ENCODE results near the gene CENPH.

CENPH gene

DNA sequence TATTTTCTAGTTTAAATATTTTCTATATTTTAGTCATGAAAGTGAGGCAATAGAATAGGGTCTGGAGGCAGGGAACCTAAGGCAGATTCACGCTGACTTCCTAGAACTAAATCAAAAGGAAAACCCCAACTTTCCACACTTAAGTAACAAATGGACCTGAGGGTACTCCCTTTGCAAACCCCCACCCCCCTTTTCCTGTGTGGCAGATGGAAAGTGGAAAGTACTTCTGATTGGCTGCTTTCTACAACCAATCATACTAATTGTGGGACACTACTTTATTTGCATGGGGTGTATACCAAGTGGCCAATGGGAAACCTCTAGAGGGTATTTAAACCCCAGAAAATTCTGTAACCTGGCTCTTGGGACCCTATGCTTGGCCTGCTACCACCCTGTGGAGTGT lies 4.8 kb upstream of the CENPH start:
- Histone ChIP-seq H3K27me3 (ENCODE audit: insufficient read depth, low read length) (no peaks in the 10 kb centered on the region), H2BK5ac (ENCODE audit: low read depth, low read length, poor library complexity) (no peak overlapping the region), H3K23ac (ENCODE audit: low read length) (no peak overlapping the region), H3K4me1 (ENCODE audit: control insufficient read depth in 1 of 2, insufficient read depth in 2 of 2, low read length in 2 of 2) (peaks cover 2 to 6% of the 10 kb centered on the region in 2 experiments), H2AFZ (ENCODE audit: insufficient read depth, low read length, poor library complexity) (no peak overlapping the region), H3K36me3 (ENCODE audit: control insufficient read depth in 1 of 2, insufficient read depth in 2 of 2, low read length in 2 of 2) (no peaks in the 10 kb centered on the region), H3K4me2 (ENCODE audit: low read length) (no peak overlapping the region), H3K79me1 (ENCODE audit: low read length) (peaks cover 7% of the 10 kb centered on the region), H3K9ac (ENCODE audit: low read length) (no peak overlapping the region), H3K4me3 (ENCODE audit: low read depth, low read length) (no peak overlapping the region), H3K9me3 (ENCODE audit: insufficient read depth, low read depth, low read length) (peaks cover 2% of the 10 kb centered on the region), H3K27ac (ENCODE audit: low read depth, low read length) (no peak overlapping the region), H4K8ac (ENCODE audit: low read depth, low read length) (no peak overlapping the region), H2AK5ac (ENCODE audit: low read length) (no peak overlapping the region), H2BK120ac (ENCODE audit: insufficient read depth, low read length, poor library complexity) (no peak overlapping the region), H3K79me2 (ENCODE audit: control insufficient read depth, insufficient read depth, low read length, poor library complexity) (peaks cover 6% of the 10 kb centered on the region), H3K14ac (ENCODE audit: low read length) (no peak overlapping the region), H2BK12ac (ENCODE audit: low read length) (no peak overlapping the region), H3K4ac (ENCODE audit: low read depth, low read length) (no peak overlapping the region), H4K12ac (ENCODE audit: low read depth, low read length) (no peak overlapping the region), H4K91ac (ENCODE audit: low read depth, low read length) (no peak overlapping the region), H3K18ac (ENCODE audit: low read length) (no peak overlapping the region)
- no peak for DNase-seq
- WGBS (ENCODE audit: extremely low coverage, insufficient coverage, insufficient read length): no CpG with 5 or more reads among the region's 1 CpG

DNA sequence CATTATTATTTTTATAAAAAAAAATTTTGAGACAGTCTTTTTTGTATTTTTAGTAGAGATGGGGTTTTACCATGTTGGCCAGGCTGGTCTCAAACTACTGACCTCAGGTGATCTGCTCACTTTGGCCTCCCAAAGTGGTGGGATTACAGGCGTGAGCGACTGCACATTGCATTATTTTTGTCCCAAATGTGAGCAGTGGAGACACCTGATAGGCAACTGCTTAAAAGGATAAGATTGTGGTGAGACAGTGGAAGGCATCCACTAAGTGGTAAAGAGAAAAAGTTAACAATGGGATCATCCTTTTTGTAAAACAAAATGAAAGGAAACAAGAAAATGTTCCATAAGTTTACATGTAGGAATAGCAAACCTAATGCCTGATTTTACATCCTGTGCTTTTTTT lies 2.0 kb upstream of the CENPH start:
- Histone ChIP-seq H3K79me1 (ENCODE audit: low read length) (peaks cover 11% of the 10 kb centered on the region), H3K4me1 (ENCODE audit: control insufficient read depth in 1 of 2, insufficient read depth in 2 of 2, low read length in 2 of 2) (peaks cover 2 to 7% of the 10 kb centered on the region in 2 experiments), H3K27ac (ENCODE audit: low read depth, low read length) (no peak overlapping the region), H3K23ac (ENCODE audit: low read length) (no peak overlapping the region), H3K9me3 (ENCODE audit: insufficient read depth, low read depth, low read length) (no peaks in the 10 kb centered on the region), H3K27me3 (ENCODE audit: insufficient read depth, low read length) (no peaks in the 10 kb centered on the region), H4K12ac (ENCODE audit: low read depth, low read length) (no peak overlapping the region), H2AK5ac (ENCODE audit: low read length) (no peak overlapping the region), H4K8ac (ENCODE audit: low read depth, low read length) (no peak overlapping the region), H2BK5ac (ENCODE audit: low read depth, low read length, poor library complexity) (no peak overlapping the region), H2BK120ac (ENCODE audit: insufficient read depth, low read length, poor library complexity) (no peak overlapping the region), H3K4me3 (ENCODE audit: low read depth, low read length) (no peak overlapping the region), H3K36me3 (ENCODE audit: control insufficient read depth in 1 of 2, insufficient read depth in 2 of 2, low read length in 2 of 2) (no peaks in the 10 kb centered on the region), H3K9ac (ENCODE audit: low read length) (no peak overlapping the region), H3K4me2 (ENCODE audit: low read length) (no peak overlapping the region), H2BK12ac (ENCODE audit: low read length) (no peak overlapping the region), H3K79me2 (ENCODE audit: control insufficient read depth, insufficient read depth, low read length, poor library complexity) (peaks cover 6% of the 10 kb centered on the region), H3K4ac (ENCODE audit: low read depth, low read length) (no peak overlapping the region), H3K18ac (ENCODE audit: low read length) (no peak overlapping the region), H4K91ac (ENCODE audit: low read depth, low read length) (no peak overlapping the region), H2AFZ (ENCODE audit: insufficient read depth, low read length, poor library complexity) (no peak overlapping the region), H3K14ac (ENCODE audit: low read length) (no peak overlapping the region)
- no peak for DNase-seq
- WGBS (ENCODE audit: extremely low coverage, insufficient coverage, insufficient read length): no CpG with 5 or more reads among the region's 2 CpGs

DNA sequence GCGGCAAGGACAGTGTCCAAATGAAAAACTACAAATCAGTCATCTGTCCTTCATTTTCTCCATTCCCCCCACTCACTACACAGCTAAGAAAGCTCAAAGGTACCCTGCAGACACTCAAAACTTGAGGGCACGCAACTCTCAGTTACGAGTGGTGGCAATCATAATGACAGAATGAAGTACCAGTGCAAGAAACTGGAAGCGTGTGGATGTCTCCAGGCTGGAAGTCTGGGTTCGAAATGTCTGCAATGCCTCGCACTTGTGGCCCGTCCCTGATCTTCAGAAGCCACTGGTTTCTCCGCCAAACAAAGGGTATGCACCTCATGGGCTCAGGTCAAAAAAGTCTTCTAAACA lies 597 bp upstream of the CENPH start:
- peak overlapping the region; percentile 53 for H3K14ac ChIP-seq (ENCODE audit: low read length)
- H2BK12ac ChIP-seq (ENCODE audit: low read length): no peak overlapping the region
- H3K79me2 ChIP-seq (ENCODE audit: control insufficient read depth, insufficient read depth, low read length, poor library complexity): peaks cover 6% of the 10 kb centered on the region
- no peak overlapping the region for H3K23ac ChIP-seq (ENCODE audit: low read length)
- H2BK5ac ChIP-seq (ENCODE audit: low read depth, low read length, poor library complexity): peak overlapping the region; percentile 61
- no peak for DNase-seq
- H3K27ac ChIP-seq (ENCODE audit: low read depth, low read length): peak overlapping the region; percentile 22
- peak overlapping the region; percentile 27 for H3K18ac ChIP-seq (ENCODE audit: low read length)
- peak overlapping the region; percentile 78 for H3K4me3 ChIP-seq (ENCODE audit: low read depth, low read length)
- H2AFZ ChIP-seq (ENCODE audit: insufficient read depth, low read length, poor library complexity): peak overlapping the region; percentile 87
- H4K8ac ChIP-seq (ENCODE audit: low read depth, low read length): peak overlapping the region; percentile 91
- peak overlapping the region; percentile 57 for H3K9ac ChIP-seq (ENCODE audit: low read length)
- peak overlapping the region; percentile 32 for H4K91ac ChIP-seq (ENCODE audit: low read depth, low read length)
- peak overlapping the region; percentile 86 for H3K4me2 ChIP-seq (ENCODE audit: low read length)
- H2AK5ac ChIP-seq (ENCODE audit: low read length): no peak overlapping the region
- H3K4ac ChIP-seq (ENCODE audit: low read depth, low read length): no peak overlapping the region
- H3K9me3 ChIP-seq (ENCODE audit: insufficient read depth, low read depth, low read length): no peaks in the 10 kb centered on the region
- H3K36me3 ChIP-seq (ENCODE audit: control insufficient read depth in 1 of 2, insufficient read depth in 2 of 2, low read length in 2 of 2): peaks cover 3 to 4% of the 10 kb centered on the region in 2 experiments
- H3K4me1 ChIP-seq (ENCODE audit: control insufficient read depth in 1 of 2, insufficient read depth in 2 of 2, low read length in 2 of 2): peaks cover 2 to 7% of the 10 kb centered on the region in 2 experiments
- peak overlapping the region; percentile 58 for H4K12ac ChIP-seq (ENCODE audit: low read depth, low read length)
- H3K79me1 ChIP-seq (ENCODE audit: low read length): peaks cover 11% of the 10 kb centered on the region
- WGBS (ENCODE audit: extremely low coverage, insufficient coverage, insufficient read length): no CpG with 5 or more reads among the region's 8 CpGs
- no peaks in the 10 kb centered on the region for H3K27me3 ChIP-seq (ENCODE audit: insufficient read depth, low read length)
- peak overlapping the region; percentile 54 for H2BK120ac ChIP-seq (ENCODE audit: insufficient read depth, low read length, poor library complexity)

DNA sequence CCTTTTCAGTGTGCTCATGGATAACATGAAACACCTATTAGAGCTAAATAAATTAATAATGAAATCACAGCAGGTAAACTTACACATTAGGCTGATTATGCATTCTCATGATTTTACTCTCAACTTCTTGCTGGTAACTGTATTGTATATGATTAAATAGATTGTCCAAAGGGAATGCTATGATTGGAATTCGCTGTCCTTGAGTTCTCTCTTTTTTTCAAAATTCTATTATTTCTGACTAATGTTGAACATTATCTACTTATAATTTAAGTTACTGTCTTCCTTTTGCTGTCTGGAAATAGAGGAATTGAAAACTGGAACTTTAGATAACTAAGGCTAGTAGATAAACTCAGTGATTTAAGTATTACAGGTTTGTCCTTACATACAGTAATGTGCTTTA lies 13.1 kb downstream of the CENPH start:
- Histone ChIP-seq H2BK5ac (ENCODE audit: low read depth, low read length, poor library complexity) (no peak overlapping the region), H3K9ac (ENCODE audit: low read length) (no peak overlapping the region), H3K36me3 (ENCODE audit: control insufficient read depth in 1 of 2, insufficient read depth in 2 of 2, low read length in 2 of 2) (peaks cover 12 to 13% of the 10 kb centered on the region in 2 experiments), H3K79me1 (ENCODE audit: low read length) (no peaks in the 10 kb centered on the region), H4K8ac (ENCODE audit: low read depth, low read length) (no peak overlapping the region), H2AK5ac (ENCODE audit: low read length) (no peak overlapping the region), H2BK120ac (ENCODE audit: insufficient read depth, low read length, poor library complexity) (no peak overlapping the region), H2AFZ (ENCODE audit: insufficient read depth, low read length, poor library complexity) (no peak overlapping the region), H4K91ac (ENCODE audit: low read depth, low read length) (no peak overlapping the region), H3K27me3 (ENCODE audit: insufficient read depth, low read length) (no peaks in the 10 kb centered on the region), H3K18ac (ENCODE audit: low read length) (no peak overlapping the region), H3K79me2 (ENCODE audit: control insufficient read depth, insufficient read depth, low read length, poor library complexity) (no peaks in the 10 kb centered on the region), H3K4me2 (ENCODE audit: low read length) (no peak overlapping the region), H3K4me1 (ENCODE audit: control insufficient read depth in 1 of 2, insufficient read depth in 2 of 2, low read length in 2 of 2) (no peaks in the 10 kb centered on the region), H3K4me3 (ENCODE audit: low read depth, low read length) (no peak overlapping the region), H4K12ac (ENCODE audit: low read depth, low read length) (no peak overlapping the region), H3K14ac (ENCODE audit: low read length) (no peak overlapping the region), H3K27ac (ENCODE audit: low read depth, low read length) (no peak overlapping the region), H3K23ac (ENCODE audit: low read length) (no peak overlapping the region), H3K9me3 (ENCODE audit: insufficient read depth, low read depth, low read length) (no peaks in the 10 kb centered on the region), H2BK12ac (ENCODE audit: low read length) (no peak overlapping the region), H3K4ac (ENCODE audit: low read depth, low read length) (no peak overlapping the region)
- DNase-seq: no peak
- no CpG with 5 or more reads among the region's 1 CpG for WGBS (ENCODE audit: extremely low coverage, insufficient coverage, insufficient read length)

All from trophoblast cell (in vitro differentiated cells and primary cell).